CD4-positive, alpha-beta T cell (primary cell): ENCODE measurements around the gene NUDCD3. TPM values are rescaled to one million over a fixed set of nuclear protein-coding genes. Genes with fewer than 3 reads are reported as not detected.

Source experiments
- ATAC-seq: fragments of 200-7000 bp; cut with Tn5 transposase; one replicate; pipeline ENCODE4 v1.10.0; 2022; ENCODE audit warnings: mild to moderate bottlenecking; ENCODE audit not compliant: poor library complexity
- CTCF ChIA-PET: fragments of 350-600 bp; sonication (Branson Sonifier 250); formaldehyde crosslinking; loops from one replicate; lab custom pipeline; 2021; ENCODE audit warnings: antibody characterized with exemption, inconsistent platforms; lab: Charles Lee
- POLR2A ChIA-PET: fragments of 350-600 bp; sonication (Branson Sonifier 250); formaldehyde crosslinking; loops from one replicate; lab custom pipeline; 2021; ENCODE audit warnings: antibody characterized with exemption, inconsistent platforms; lab: Charles Lee
- DNase-seq, 14 experiments: peaks; one replicate each; pipeline ENCODE4 v3.0.0-alpha.2; 2013 to 2020; ENCODE audit warnings: mixed read lengths in 2 of 14
- H3K27ac ChIP-seq, 2 donors: one replicate each; pipeline versions ENCODE4 v1.5.1 to v1.7.0; 2013; ENCODE audit warnings: low read length in 2 of 2, low read depth in 1 of 2, mild to moderate bottlenecking in 1 of 2
- H3K27me3 ChIP-seq, 2 experiments: 1 replicate in 1 of 2; 2 replicates in 1 of 2; pipeline versions ENCODE4 v1.6.1 to v1.7.0; 2013; ENCODE audit warnings: low read length in 2 of 2, control low read depth in 1 of 2, mild to moderate bottlenecking in 1 of 2, moderate library complexity in 1 of 2; ENCODE audit not compliant: insufficient read depth in 2 of 2, control insufficient read depth in 1 of 2
- H3K36me3 ChIP-seq: one replicate; pipeline ENCODE4 v1.6.1; 2013; ENCODE audit warnings: low read length, control low read depth; ENCODE audit not compliant: insufficient read depth
- H3K4me1 ChIP-seq: one replicate; pipeline ENCODE4 v1.6.1; 2013; ENCODE audit warnings: low read length, control low read depth; ENCODE audit not compliant: insufficient read depth
- H3K4me3 ChIP-seq: one replicate; pipeline ENCODE4 v1.5.1; 2013; ENCODE audit warnings: mild to moderate bottlenecking, low read length, moderate library complexity
- H3K9me3 ChIP-seq, 2 experiments: 1 replicate in 1 of 2; 2 replicates in 1 of 2; pipeline versions ENCODE4 v1.6.1 to v1.7.0; 2013; ENCODE audit warnings: low read length in 2 of 2, mild to moderate bottlenecking in 2 of 2, control low read depth in 1 of 2, moderate library complexity in 1 of 2; ENCODE audit not compliant: control insufficient read depth in 1 of 2, insufficient read depth in 1 of 2
- H3K27ac Mint-ChIP-seq: one replicate; pipeline ENCODE4 v1.8.0; 2020; ENCODE audit warnings: mixed read lengths
- H3K27me3 Mint-ChIP-seq: one replicate; pipeline ENCODE4 v1.8.0; 2021; ENCODE audit warnings: mixed read lengths
- H3K36me3 Mint-ChIP-seq: one replicate; pipeline ENCODE4 v1.8.0; 2021; ENCODE audit warnings: low read depth, mixed read lengths
- H3K4me1 Mint-ChIP-seq: one replicate; pipeline ENCODE4 v1.8.0; 2021; ENCODE audit warnings: low read depth, mixed read lengths
- H3K4me3 Mint-ChIP-seq: one replicate; pipeline ENCODE4 v1.8.0; 2020; ENCODE audit warnings: mild to moderate bottlenecking, mixed read lengths
- H3K9me3 Mint-ChIP-seq: one replicate; pipeline ENCODE4 v1.8.0; 2020; ENCODE audit warnings: mixed read lengths
- intact Hi-C, 2 experiments: fragments of 100-400 bp; cut with DNase I in 1 of 2; cut with micrococcal nuclease in 1 of 2; formaldehyde crosslinking; loops; one replicate each; pipeline versions ENCODE4 v1.15.1 to v1.9.0; 2023 to 2025; cut with DNase I, micrococcal nuclease
- total RNA-seq, 174 experiments: library from RNA in 2 of 174; stranded (reverse) in 2 of 174; gene quantifications; one replicate each; pipeline ENCODE4 v1.2.3 and lab custom pipeline; 2021 to 2026
- TF ChIP-seq, protein P1 (sequence below): fragments of 200-600 bp; IDR thresholded peaks from one replicate; pipeline ENCODE4 v1.8.0; 2022; ENCODE audit warnings: antibody characterized with exemption, mild to moderate bottlenecking

NUDCD3 gene
- total RNA-seq, 2 experiments from 2014 or later: 56.6 to 60.6 TPM

GRCh38 chr7:44381494-44382220 lies 108.8 kb downstream of the NUDCD3 start:
- H3K4me3 Mint-ChIP-seq: no peak overlapping the region
- H3K4me1 Mint-ChIP-seq: no peaks in the 10 kb centered on the region
- POLR2A ChIA-PET: no interaction called here
- CTCF ChIA-PET: no interaction called here
- ATAC-seq (no peak), DNase-seq (no peak)
- H3K9me3 Mint-ChIP-seq: no peaks in the 10 kb centered on the region
- Histone ChIP-seq H3K4me3 (no peak overlapping the region), H3K27ac (no peak overlapping the region), H3K4me1 (no peaks in the 10 kb centered on the region), H3K27me3 (no peaks in the 10 kb centered on the region), H3K36me3 (peaks cover 37% of the 10 kb centered on the region), H3K9me3 (no peaks in the 10 kb centered on the region)
- TF ChIP-seq, protein P1, sequence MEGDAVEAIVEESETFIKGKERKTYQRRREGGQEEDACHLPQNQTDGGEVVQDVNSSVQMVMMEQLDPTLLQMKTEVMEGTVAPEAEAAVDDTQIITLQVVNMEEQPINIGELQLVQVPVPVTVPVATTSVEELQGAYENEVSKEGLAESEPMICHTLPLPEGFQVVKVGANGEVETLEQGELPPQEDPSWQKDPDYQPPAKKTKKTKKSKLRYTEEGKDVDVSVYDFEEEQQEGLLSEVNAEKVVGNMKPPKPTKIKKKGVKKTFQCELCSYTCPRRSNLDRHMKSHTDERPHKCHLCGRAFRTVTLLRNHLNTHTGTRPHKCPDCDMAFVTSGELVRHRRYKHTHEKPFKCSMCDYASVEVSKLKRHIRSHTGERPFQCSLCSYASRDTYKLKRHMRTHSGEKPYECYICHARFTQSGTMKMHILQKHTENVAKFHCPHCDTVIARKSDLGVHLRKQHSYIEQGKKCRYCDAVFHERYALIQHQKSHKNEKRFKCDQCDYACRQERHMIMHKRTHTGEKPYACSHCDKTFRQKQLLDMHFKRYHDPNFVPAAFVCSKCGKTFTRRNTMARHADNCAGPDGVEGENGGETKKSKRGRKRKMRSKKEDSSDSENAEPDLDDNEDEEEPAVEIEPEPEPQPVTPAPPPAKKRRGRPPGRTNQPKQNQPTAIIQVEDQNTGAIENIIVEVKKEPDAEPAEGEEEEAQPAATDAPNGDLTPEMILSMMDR: no peak
- intact Hi-C loops: no loop called here
- peaks cover 37% of the 10 kb centered on the region for H3K36me3 Mint-ChIP-seq
- no peaks in the 10 kb centered on the region for H3K27me3 Mint-ChIP-seq
- peak overlapping the region; percentile 49 for H3K27ac Mint-ChIP-seq

GRCh38 chr7:44380831-44381493 lies 109.5 kb downstream of the NUDCD3 start:
- intact Hi-C loops: no loop called here
- H3K4me1 ChIP-seq: no peaks in the 10 kb centered on the region
- peaks cover 30% of the 10 kb centered on the region for H3K36me3 ChIP-seq
- no peak overlapping the region for H3K27ac ChIP-seq
- Mint-ChIP-seq H3K9me3 (no peaks in the 10 kb centered on the region), H3K4me3 (no peak overlapping the region), H3K27ac (peak overlapping the region; percentile 49), H3K27me3 (no peaks in the 10 kb centered on the region), H3K4me1 (no peaks in the 10 kb centered on the region), H3K36me3 (peaks cover 30% of the 10 kb centered on the region)
- DNase-seq (no peak), ATAC-seq (no peak)
- ChIA-PET CTCF (no interaction called here), POLR2A (no interaction called here)
- TF ChIP-seq, protein P1: no peak
- H3K4me3 ChIP-seq: no peak overlapping the region
- H3K27me3 ChIP-seq: no peaks in the 10 kb centered on the region
- no peaks in the 10 kb centered on the region for H3K9me3 ChIP-seq

DNA sequence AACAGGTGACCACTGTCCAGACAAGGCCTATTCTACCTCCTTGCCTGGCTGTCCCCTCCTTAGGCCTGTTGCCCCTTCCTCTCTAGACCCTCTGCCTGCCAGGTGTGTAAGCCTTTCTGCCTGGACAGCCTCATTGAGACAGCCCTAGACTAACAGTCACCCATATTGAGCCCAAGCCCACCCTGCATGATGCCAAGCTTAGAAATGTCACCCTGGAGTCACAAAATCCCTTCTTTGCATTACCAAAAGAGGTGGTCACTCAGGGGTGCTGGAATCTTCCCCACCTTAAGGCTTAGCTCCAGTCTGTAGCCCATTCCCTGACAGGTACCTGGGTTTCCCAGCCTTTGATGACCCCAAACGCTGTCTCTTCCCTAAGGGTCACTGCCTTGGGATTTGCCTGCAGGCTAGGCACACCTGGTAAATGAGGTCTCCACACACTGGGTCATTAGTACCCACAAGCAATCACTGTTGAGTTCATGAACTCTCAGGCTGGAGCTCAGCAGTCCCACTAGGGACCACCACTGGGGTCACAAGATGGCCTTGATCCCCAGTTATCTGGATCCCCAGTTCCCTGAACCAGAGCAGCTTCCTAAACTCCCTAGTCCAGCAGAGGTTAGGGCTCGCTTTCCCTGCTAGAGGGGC lies 110.1 kb downstream of the NUDCD3 start:
- no peaks in the 10 kb centered on the region for H3K4me1 ChIP-seq
- H3K27ac Mint-ChIP-seq: peak overlapping the region; percentile 49
- H3K9me3 ChIP-seq: no peaks in the 10 kb centered on the region
- ATAC-seq (no peak), DNase-seq (no peak)
- no peaks in the 10 kb centered on the region for H3K27me3 ChIP-seq
- peaks cover 24% of the 10 kb centered on the region for H3K36me3 Mint-ChIP-seq
- H3K36me3 ChIP-seq: peaks cover 24% of the 10 kb centered on the region
- no peak overlapping the region for H3K27ac ChIP-seq
- no peak overlapping the region for H3K4me3 ChIP-seq
- H3K27me3 Mint-ChIP-seq: no peaks in the 10 kb centered on the region
- intact Hi-C loops: no loop called here
- CTCF ChIA-PET: no interaction called here
- TF ChIP-seq, protein P1: no peak
- POLR2A ChIA-PET: no interaction called here
- H3K4me1 Mint-ChIP-seq: no peaks in the 10 kb centered on the region
- H3K9me3 Mint-ChIP-seq: no peaks in the 10 kb centered on the region
- H3K4me3 Mint-ChIP-seq: no peak overlapping the region
